Stimulated activated CD8-positive, alpha-beta memory T cell treated with anti-CD3 and anti-CD28 coated beads, Interleukin-7, amount 100 ng/mL, for 24 hours (primary cell): ENCODE data around the gene QKI.

Experiments
- DNase-seq: peaks from one replicate; pipeline ENCODE4 v3.0.0-alpha.2; 2020; ENCODE audit warnings: low read depth

The QKI gene

GRCh38 chr6:163486821-163487220, 72.3 kb downstream of the QKI start:
- no peak for DNase-seq

DNA sequence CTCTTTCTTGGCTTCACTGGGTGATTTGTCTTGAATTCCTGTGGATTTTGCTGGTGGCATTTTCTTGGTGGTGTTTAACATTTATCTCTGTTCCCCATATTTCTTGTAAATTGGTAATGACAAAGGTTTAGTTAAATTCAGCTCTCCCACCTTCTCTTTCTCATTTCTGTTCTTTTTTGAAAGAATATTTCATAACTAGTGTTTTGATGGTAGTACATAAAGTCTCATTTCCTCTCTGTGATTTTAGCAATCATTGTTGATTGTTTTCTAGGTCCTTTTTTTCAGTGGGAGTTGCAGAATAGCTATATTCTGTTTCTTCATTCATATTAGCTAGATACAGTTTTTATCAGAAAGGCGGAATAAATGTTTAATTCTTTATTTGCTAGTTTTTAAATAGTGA, 73.1 kb downstream of the QKI start:
- DNase-seq, result no peak

DNA sequence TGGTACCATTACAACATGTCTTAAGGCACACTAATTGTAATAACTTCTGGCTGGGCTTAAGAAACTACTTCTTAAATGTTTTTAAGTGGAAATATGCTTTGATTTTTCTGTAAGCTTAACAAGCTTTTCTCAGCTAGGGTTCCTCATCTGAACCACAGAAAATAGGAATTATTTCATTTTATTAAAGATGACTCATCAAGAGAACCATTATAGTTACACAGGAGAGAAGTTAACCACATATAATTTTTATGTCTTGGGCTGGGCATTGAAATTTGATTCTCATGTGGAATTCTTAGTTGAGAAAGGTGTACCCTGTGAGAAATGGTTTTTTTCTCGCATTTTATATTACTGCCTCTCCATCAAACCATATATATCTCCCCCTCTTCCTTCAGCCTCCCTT, 75.1 kb downstream of the QKI start:
- DNase-seq, result no peak

- no peak for DNase-seq
These were observed 76.5 kb downstream of the QKI start for GRCh38 chr6:163490826-163491577.

DNA sequence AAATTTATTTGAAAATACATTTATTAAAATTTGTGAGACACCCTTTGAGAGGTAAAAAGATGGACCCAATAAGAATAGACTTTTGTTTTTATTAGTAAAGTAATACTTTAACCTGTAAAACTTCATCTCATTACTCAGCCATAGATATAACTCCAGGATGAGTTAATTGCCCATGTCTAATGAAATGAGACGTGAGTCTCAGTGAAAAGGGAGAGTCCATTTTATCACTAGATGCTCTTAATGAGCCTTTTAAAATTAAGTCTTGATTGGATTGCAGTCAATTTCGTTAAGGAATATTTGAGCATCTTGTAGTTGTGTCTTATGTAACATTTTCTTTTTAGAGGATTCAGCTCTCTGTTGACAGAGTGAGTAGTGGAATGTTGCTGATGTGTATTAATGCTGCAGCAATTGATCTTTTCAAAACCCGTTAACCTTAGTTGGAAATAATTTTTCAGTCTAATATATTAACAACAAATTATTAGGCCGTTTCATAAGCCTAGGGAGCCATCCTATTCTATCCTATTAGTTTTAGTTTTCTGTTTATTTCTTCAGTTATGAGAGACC, 77.3 kb downstream of the QKI start:
- no peak for DNase-seq

- DNase-seq, result no peak
These were observed 79.8 kb downstream of the QKI start for GRCh38 chr6:163494279-163494727.

DNA sequence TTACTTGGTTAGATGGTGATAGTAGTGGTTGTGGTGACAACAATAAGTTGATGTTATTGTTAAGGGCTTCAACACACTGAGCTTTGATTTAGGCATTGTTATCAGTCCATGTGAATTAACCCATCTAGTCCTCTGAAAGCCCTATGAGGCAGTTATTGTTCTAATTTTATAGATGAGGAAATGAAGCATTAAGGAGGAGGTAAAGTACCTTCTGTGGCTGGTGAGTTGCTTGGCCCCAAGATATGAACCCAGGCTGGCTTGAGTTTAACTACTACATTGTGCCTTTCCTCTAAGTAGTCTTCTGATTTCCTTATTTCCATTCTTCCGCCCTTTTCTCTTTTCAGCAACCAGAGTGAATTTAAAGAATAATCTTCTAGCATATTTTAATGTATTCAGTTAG, 81.7 kb downstream of the QKI start:
- no peak for DNase-seq

GRCh38 chr6:163500105-163500504, 85.6 kb downstream of the QKI start:
- DNase-seq, result no peak

GRCh38 chr6:163501026-163501425, 86.5 kb downstream of the QKI start:
- no peak for DNase-seq

GRCh38 chr6:163501439-163501838, 86.9 kb downstream of the QKI start:
- no peak for DNase-seq

GRCh38 chr6:163504984-163505640, 90.6 kb downstream of the QKI start:
- DNase-seq, result no peak

GRCh38 chr6:163507965-163508364, 93.4 kb downstream of the QKI start:
- DNase-seq, result no peak

DNA sequence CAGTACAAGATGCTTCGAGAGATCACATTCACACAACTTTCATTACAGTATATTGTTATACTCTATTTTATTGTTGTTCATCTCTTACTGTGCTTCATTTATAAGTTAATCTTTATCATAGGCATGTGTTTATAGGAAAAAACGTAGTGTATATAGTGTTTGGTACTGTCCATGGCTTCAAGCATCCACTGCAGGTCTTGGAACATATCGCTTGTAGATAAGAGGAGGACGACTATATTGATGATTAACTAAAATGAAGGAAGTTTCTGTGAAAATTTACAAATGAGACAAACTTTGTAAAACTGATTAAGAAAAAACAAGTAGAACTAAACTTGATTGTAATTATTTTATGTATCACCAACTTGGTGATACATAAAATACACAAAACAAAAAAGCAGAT, 98.5 kb downstream of the QKI start:
- DNase-seq, result no peak

DNA sequence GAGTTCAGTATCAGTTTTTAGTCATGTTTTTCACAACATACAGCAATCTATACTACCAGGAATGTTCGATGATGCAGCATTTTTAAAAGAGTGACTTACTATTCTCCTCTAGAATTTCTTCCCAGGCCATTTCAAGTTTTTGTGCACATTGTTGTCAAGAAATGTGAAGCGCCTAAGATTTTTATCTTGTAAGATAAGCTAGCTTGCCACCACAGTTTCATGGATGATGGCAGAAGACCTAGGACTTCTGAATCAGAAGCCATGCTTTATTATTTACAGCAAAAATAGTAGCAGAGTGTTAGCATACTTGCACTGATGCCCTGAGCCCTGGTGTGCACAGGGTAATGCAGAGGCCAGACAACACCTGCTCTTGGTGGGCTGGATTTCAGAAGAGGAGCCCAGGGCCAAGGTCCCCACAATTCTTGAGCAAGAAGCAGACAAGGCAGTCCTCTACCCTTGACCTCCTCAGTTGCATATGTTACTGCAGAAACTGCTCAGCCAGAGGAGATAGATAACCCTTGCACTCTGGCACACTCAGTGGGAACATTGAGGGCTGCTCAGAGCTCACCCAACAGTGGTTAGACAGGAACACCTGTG, 99.2 kb downstream of the QKI start:
- DNase-seq, result no peak

GRCh38 chr6:163516908-163517307, 102.4 kb downstream of the QKI start:
- DNase-seq, result no peak

- DNase-seq, result no peak
These were observed 106.4 kb downstream of the QKI start for GRCh38 chr6:163520956-163521355.

DNA sequence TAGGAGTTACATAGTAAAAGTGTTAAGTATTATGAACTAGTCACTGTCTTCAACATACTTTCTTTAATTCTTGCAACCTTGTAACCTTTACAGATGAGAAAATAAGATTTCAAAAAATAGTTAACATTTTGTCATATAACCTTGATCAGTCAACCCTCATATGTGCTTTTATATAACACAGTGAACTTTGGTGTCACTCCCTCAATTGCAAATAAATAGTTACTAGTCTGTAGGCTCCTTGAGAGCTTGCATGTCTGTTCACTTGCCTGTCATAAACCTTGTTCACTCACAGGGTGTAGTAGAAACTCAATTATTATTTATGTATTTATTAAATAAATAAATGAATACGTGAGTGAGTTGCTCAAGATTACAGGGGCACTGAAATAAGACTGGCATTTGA, 107.5 kb downstream of the QKI start:
- DNase-seq, result no peak

GRCh38 chr6:163525926-163526325, 111.4 kb downstream of the QKI start:
- DNase-seq, result no peak

DNA sequence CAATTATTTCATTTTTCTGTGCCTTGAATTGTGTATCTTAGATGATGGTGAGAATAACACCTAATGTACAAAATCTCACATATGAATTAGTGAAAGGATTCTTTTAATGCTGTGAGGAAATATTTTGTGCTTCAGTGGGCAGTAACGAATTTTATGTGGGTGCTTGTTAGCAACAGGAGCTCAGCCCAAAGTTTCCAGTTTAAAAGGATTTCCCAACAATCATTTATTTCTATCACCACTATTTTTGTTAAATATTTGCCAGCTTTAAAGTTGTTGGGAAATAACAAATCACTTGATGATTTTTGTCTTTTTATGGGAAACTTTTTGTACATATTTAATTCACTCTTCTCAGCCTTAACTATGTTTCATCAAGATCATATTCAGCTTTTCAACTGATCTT, 111.8 kb downstream of the QKI start:
- DNase-seq, result no peak

DNA sequence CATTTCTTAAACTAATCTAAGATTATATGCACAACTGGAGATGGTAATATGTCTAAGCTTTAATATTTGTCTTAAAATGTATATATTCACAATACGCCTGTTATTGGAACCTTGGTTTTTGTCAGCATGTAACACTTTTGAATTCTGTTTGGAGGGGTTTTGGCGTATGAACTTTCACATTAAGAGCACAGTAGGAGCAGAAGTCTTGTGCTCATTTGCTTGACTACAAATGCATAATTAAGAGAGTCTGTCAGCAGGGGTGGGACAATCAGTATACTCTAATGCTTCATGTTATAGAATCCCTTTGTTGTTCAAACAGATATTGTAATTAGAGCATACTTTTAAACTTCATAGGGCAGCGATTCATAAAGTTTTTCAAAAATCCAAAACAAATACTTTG, 112.8 kb downstream of the QKI start:
- DNase-seq, result no peak

DNA sequence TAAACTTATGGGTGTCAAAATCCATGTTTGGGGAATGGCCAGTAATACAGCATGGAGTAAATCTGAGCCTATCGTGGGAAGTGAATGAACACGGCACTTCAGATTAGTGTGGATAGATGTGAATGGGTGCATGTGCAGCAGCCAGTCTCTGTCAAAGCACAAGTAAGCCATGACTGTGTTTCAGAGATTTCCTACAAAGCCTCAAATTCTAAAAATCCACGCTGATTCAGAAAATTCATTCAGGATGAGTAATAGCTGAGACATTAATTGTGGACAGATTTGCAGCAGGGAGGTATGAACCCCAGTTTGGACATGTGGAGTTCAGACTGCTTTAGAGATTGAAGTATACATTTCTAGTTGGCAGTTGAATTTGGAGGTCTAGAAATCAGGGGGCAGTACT, 115.1 kb downstream of the QKI start:
- no peak for DNase-seq

- no peak for DNase-seq
These were observed 115.9 kb downstream of the QKI start for GRCh38 chr6:163530406-163530805.

GRCh38 chr6:163531122-163531521, 116.6 kb downstream of the QKI start:
- no peak for DNase-seq
